ENCODE data around the gene SLC9A7. TPM values are rescaled to one million over a fixed set of nuclear protein-coding genes. Genes with fewer than 3 reads are reported as not detected.

Gene SLC9A7
- total and polyA plus RNA-seq, 2 of the 13 experiments (the other 11 are each of a cell fraction or from before 2014, with no cell fraction given): 5.8 to 7.2 TPM

DNA sequence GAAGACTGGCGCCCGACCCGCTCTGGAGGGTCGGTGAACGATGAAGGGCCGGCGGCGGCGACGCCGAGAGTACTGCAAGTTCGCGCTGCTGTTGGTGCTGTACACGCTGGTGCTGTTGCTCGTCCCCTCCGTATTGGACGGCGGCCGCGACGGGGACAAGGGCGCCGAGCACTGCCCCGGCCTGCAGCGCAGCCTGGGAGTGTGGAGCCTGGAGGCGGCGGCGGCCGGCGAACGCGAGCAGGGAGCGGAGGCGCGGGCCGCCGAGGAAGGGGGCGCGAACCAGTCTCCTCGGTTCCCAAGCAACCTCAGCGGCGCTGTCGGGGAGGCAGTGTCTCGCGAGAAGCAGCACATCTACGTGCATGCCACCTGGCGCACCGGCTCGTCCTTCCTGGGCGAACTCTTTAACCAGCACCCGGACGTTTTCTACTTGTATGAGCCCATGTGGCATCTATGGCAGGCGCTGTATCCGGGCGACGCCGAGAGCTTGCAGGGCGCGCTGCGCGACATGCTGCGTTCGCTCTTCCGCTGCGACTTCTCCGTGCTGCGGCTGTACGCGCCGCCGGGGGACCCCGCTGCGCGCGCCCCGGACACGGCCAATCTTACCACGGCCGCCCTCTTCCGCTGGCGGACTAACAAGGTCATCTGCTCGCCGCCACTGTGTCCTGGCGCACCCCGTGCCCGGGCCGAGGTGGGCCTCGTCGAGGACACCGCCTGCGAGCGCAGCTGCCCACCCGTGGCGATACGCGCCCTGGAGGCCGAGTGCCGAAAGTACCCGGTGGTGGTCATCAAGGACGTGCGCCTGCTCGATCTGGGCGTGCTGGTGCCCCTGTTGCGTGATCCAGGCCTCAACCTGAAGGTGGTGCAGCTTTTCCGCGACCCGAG is 184.8 kb downstream of the SLC9A7 start (continued):
- TF ChIP-seq BCL6 (CRISPR knock-in tag; IDR thresholded peaks at IDR 0.05): no peak
- TF ChIP-seq SP2 (CRISPR knock-in tag; IDR thresholded peaks at IDR 0.05): peak; percentile 26; the same call in 1 of the 2 replicates
- TF ChIP-seq, protein P1, sequence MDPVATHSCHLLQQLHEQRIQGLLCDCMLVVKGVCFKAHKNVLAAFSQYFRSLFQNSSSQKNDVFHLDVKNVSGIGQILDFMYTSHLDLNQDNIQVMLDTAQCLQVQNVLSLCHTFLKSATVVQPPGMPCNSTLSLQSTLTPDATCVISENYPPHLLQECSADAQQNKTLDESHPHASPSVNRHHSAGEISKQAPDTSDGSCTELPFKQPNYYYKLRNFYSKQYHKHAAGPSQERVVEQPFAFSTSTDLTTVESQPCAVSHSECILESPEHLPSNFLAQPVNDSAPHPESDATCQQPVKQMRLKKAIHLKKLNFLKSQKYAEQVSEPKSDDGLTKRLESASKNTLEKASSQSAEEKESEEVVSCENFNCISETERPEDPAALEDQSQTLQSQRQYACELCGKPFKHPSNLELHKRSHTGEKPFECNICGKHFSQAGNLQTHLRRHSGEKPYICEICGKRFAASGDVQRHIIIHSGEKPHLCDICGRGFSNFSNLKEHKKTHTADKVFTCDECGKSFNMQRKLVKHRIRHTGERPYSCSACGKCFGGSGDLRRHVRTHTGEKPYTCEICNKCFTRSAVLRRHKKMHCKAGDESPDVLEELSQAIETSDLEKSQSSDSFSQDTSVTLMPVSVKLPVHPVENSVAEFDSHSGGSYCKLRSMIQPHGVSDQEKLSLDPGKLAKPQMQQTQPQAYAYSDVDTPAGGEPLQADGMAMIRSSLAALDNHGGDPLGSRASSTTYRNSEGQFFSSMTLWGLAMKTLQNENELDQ (CRISPR knock-in tag; IDR thresholded peaks at IDR 0.05; ENCODE audit: borderline replicate concordance): no peak
- no peak for TF ChIP-seq GTF3A (CRISPR knock-in tag; conservative IDR thresholded peaks at IDR 0.05)
- TF ChIP-seq, protein P2, sequence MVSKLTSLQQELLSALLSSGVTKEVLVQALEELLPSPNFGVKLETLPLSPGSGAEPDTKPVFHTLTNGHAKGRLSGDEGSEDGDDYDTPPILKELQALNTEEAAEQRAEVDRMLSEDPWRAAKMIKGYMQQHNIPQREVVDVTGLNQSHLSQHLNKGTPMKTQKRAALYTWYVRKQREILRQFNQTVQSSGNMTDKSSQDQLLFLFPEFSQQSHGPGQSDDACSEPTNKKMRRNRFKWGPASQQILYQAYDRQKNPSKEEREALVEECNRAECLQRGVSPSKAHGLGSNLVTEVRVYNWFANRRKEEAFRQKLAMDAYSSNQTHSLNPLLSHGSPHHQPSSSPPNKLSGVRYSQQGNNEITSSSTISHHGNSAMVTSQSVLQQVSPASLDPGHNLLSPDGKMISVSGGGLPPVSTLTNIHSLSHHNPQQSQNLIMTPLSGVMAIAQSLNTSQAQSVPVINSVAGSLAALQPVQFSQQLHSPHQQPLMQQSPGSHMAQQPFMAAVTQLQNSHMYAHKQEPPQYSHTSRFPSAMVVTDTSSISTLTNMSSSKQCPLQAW (CRISPR knock-in tag; IDR thresholded peaks at IDR 0.05): 0 out of 2 replicates have a peak, but pooled peaks have one; percentile 44
- peak; percentile 39; the same call in 1 of the 2 replicates for TF ChIP-seq TAF1 (CRISPR knock-in tag; IDR thresholded peaks at IDR 0.05)
- no peak for TF ChIP-seq ZNF672 (CRISPR knock-in tag; IDR thresholded peaks at IDR 0.05)
- TF ChIP-seq RNF2 (conservative IDR thresholded peaks at IDR 0.05; ENCODE audit: low read depth): no peak; the same call in 1 of the 2 replicates
- no peak for TF ChIP-seq ZNF17 (CRISPR knock-in tag; IDR thresholded peaks at IDR 0.05)
- TF ChIP-seq ZNF496 (CRISPR knock-in tag; IDR thresholded peaks at IDR 0.05; ENCODE audit: insufficient replicate concordance): no peak
- TF ChIP-seq NR1H2 (CRISPR knock-in tag; IDR thresholded peaks at IDR 0.05; ENCODE audit: borderline replicate concordance, low read depth): no peak
- TF ChIP-seq ASH2L (IDR thresholded peaks at IDR 0.05; ENCODE audit: insufficient read length, low read depth, low read length): peak; percentile 64
- TF ChIP-seq ZSCAN29 (CRISPR knock-in tag; conservative IDR thresholded peaks at IDR 0.05): no peak
- TF ChIP-seq, protein P3, sequence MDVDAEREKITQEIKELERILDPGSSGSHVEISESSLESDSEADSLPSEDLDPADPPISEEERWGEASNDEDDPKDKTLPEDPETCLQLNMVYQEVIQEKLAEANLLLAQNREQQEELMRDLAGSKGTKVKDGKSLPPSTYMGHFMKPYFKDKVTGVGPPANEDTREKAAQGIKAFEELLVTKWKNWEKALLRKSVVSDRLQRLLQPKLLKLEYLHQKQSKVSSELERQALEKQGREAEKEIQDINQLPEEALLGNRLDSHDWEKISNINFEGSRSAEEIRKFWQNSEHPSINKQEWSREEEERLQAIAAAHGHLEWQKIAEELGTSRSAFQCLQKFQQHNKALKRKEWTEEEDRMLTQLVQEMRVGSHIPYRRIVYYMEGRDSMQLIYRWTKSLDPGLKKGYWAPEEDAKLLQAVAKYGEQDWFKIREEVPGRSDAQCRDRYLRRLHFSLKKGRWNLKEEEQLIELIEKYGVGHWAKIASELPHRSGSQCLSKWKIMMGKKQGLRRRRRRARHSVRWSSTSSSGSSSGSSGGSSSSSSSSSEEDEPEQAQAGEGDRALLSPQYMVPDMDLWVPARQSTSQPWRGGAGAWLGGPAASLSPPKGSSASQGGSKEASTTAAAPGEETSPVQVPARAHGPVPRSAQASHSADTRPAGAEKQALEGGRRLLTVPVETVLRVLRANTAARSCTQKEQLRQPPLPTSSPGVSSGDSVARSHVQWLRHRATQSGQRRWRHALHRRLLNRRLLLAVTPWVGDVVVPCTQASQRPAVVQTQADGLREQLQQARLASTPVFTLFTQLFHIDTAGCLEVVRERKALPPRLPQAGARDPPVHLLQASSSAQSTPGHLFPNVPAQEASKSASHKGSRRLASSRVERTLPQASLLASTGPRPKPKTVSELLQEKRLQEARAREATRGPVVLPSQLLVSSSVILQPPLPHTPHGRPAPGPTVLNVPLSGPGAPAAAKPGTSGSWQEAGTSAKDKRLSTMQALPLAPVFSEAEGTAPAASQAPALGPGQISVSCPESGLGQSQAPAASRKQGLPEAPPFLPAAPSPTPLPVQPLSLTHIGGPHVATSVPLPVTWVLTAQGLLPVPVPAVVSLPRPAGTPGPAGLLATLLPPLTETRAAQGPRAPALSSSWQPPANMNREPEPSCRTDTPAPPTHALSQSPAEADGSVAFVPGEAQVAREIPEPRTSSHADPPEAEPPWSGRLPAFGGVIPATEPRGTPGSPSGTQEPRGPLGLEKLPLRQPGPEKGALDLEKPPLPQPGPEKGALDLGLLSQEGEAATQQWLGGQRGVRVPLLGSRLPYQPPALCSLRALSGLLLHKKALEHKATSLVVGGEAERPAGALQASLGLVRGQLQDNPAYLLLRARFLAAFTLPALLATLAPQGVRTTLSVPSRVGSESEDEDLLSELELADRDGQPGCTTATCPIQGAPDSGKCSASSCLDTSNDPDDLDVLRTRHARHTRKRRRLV (CRISPR knock-in tag; IDR thresholded peaks at IDR 0.05): no peak
- TF ChIP-seq EEA1 (CRISPR knock-in tag; IDR thresholded peaks at IDR 0.05; ENCODE audit: borderline replicate concordance): no peak
- no peak for TF ChIP-seq GABPA (IDR thresholded peaks at IDR 0.05; ENCODE audit: low read depth, low read length)
- TF ChIP-seq GABPA (CRISPR knock-in tag; IDR thresholded peaks at IDR 0.05; ENCODE audit: low read depth): no peak
- no peak for TF ChIP-seq ZNF550 (CRISPR knock-in tag; IDR thresholded peaks at IDR 0.05; ENCODE audit: borderline replicate concordance)
- TF ChIP-seq ZNF343 (CRISPR knock-in tag; IDR thresholded peaks at IDR 0.05): no peak
- TF ChIP-seq FOXJ3 (CRISPR knock-in tag; IDR thresholded peaks at IDR 0.05; ENCODE audit: borderline replicate concordance): no peak

Data from HepG2 (cell line).